Anterior cingulate cortex (tissue), 58 donors: Measurements from ENCODE around the gene GAD2.

Experiments
- DNase-seq, 58 donors: peaks; one replicate each; lab custom pipeline; 2025; lab: John Stamatoyannopoulos, UW

The GAD2 gene

GRCh38 chr10:26216585-26217395, at the start of gene GAD2:
Gene GAD2, plus strand, starts transcription at chr10:26216774. Its CDS starts 36 bp downstream, at chr10:26216810.
- peak in 1 of 58 donors; percentile 75 for DNase-seq

- DNase-seq, result no peak
Observed at GRCh38 chr10:26169466-26169865, 47.1 kb upstream of the GAD2 start.

GRCh38 chr10:26172131-26172530, 44.4 kb upstream of the GAD2 start:
- no peak for DNase-seq

GRCh38 chr10:26173837-26174236, 42.7 kb upstream of the GAD2 start:
- DNase-seq, result no peak

- DNase-seq, result no peak
Observed at GRCh38 chr10:26177341-26177740, 39.2 kb upstream of the GAD2 start.

GRCh38 chr10:26194275-26194674, 22.3 kb upstream of the GAD2 start:
- no peak for DNase-seq

GRCh38 chr10:26197248-26197647, 19.3 kb upstream of the GAD2 start:
- no peak for DNase-seq

- no peak for DNase-seq
Observed at GRCh38 chr10:26198119-26198518, 18.5 kb upstream of the GAD2 start.

GRCh38 chr10:26199841-26200240, 16.7 kb upstream of the GAD2 start:
- DNase-seq, result no peak

- DNase-seq, result no peak
Observed at GRCh38 chr10:26205223-26205622, 11.4 kb upstream of the GAD2 start.

- DNase-seq, result no peak
Observed at GRCh38 chr10:26211781-26212444, 4.7 kb upstream of the GAD2 start.

- no peak for DNase-seq
Observed at GRCh38 chr10:26212511-26212910, 4.1 kb upstream of the GAD2 start.

GRCh38 chr10:26213157-26213800, 3.3 kb upstream of the GAD2 start:
- DNase-seq, result no peak

GRCh38 chr10:26214004-26214403, 2.6 kb upstream of the GAD2 start:
- DNase-seq, result no peak

GRCh38 chr10:26214551-26215395, 1.8 kb upstream of the GAD2 start:
- peak in 1 of 58 donors; percentile 48 for DNase-seq

- peak in 2 of 58 donors; percentile 13 to 48 for DNase-seq
Observed at GRCh38 chr10:26215396-26215934, 1.1 kb upstream of the GAD2 start.

GRCh38 chr10:26215935-26216584, 514 bp upstream of the GAD2 start:
- DNase-seq, result peak in 16 of 58 donors; percentile 5 to 75 (median 20)

GRCh38 chr10:26217396-26218086, 967 bp downstream of the GAD2 start:
- peak in 1 of 58 donors; percentile 20 for DNase-seq

GRCh38 chr10:26219676-26220075, 3.1 kb downstream of the GAD2 start:
- DNase-seq, result no peak
